Measurements from ENCODE around the gene PRPF38A.

DNA sequence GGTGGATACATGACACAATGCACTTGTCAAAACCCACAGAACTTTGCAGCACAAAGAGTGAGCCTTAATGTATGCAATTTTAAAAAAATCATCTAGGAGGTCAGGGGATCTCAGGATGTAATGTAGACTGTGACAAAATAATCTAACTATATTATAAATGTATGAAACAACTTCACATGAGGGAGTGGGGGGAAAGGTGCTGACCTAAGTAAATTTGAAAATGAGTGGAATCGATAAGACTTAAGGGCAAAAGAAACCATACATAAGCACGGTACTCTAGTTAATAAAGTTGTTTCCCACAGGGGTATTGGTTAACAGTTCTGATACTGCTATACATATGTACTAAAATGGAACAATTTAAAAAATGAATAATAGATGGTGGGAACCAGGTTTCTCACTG, 64.7 kb downstream of the PRPF38A start:
- TF ChIP-seq, protein P1, sequence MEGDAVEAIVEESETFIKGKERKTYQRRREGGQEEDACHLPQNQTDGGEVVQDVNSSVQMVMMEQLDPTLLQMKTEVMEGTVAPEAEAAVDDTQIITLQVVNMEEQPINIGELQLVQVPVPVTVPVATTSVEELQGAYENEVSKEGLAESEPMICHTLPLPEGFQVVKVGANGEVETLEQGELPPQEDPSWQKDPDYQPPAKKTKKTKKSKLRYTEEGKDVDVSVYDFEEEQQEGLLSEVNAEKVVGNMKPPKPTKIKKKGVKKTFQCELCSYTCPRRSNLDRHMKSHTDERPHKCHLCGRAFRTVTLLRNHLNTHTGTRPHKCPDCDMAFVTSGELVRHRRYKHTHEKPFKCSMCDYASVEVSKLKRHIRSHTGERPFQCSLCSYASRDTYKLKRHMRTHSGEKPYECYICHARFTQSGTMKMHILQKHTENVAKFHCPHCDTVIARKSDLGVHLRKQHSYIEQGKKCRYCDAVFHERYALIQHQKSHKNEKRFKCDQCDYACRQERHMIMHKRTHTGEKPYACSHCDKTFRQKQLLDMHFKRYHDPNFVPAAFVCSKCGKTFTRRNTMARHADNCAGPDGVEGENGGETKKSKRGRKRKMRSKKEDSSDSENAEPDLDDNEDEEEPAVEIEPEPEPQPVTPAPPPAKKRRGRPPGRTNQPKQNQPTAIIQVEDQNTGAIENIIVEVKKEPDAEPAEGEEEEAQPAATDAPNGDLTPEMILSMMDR (IDR thresholded peaks at IDR 0.05) = no peak
- TF ChIP-seq POLR2A (IDR thresholded peaks at IDR 0.05) (no peak), EP300 (IDR thresholded peaks at IDR 0.05) (no peak), POLR2AphosphoS5 (IDR thresholded peaks at IDR 0.05) (no peak)

Data from stomach (tissue), 4 donors.